ENCODE data around the gene ARGLU1. TPM values are rescaled to one million over a fixed set of nuclear protein-coding genes. Genes with fewer than 3 reads are reported as not detected.

ARGLU1 gene
- total and polyA plus RNA-seq, 8 donors = 16.6 to 321 (median 108) TPM

DNA sequence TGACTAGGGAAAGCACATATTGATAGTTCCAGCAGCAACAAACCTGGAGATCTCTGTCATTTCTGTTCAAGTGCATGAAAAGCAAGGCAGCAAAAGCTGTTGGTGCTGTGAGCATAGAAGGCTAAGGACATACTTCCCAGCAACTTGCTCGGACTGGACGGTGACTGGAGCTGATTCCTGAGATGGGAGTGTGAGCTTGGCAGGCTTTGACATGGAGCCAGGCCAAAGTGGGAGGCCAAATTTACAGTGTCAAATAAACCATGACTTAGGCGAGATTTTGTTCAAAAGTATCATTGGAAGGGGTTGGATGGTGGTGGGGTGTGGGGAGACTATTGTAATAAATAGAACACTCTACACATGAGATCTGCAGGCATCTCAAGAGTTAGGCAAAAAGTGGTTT is 5.9 kb upstream of the ARGLU1 start:
- H3K27ac ChIP-seq = peak overlapping the region in 4 of 5 donors; percentile 32 to 61 (median 58)
- TF ChIP-seq CTCF (IDR thresholded peaks at IDR 0.05) = no peak
- TF ChIP-seq POLR2AphosphoS5 (IDR thresholded peaks at IDR 0.05) = peak in 2 of 3 donors; percentile 30 to 32
- TF ChIP-seq POLR2A (IDR thresholded peaks at IDR 0.05) = no peak
- 13 to 30% (median 21%) methylated on average over 3 of the region's 3 CpGs for WGBS, 5 donors
- no peaks in the 10 kb centered on the region for H3K27me3 ChIP-seq
- intact Hi-C loops (cut with DNase I; ENCODE audit: low total_unique reads) = no loop called here
- no peak overlapping the region for H3K4me3 ChIP-seq
- H3K4me1 ChIP-seq = peaks cover 0 to 34% (median 14%) of the 10 kb centered on the region in 4 donors
- no peaks in the 10 kb centered on the region for H3K36me3 ChIP-seq
- peak; percentile 61 to 64 for DNase-seq
- H3K9me3 ChIP-seq = no peaks in the 10 kb centered on the region

DNA sequence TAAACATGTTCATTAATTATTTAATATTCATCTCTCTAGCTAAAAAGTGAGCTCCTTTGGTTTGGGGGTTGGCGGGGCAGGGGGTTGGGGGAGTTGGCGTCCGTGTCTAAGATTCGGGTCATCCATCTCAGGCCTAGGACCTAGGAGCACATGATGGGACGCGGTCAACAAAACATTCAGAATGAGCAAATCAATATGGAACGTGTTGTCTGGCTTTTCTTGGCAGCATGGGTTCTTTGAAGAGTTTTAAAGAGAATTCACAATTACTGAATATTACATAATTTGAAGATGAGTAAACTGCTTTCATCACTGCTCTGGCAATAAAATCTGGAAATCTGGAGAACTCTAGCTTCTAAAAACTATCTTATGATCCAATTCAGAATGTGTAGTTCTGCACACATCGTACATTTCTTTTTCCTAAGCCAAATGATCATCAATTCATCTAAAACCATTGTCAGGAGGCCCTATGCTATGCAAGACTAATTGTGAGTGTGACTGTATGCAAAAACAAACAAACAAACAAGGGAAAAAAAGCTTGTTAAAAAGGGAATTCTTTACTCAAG is 5.4 kb upstream of the ARGLU1 start:
- peaks cover 0 to 39% (median 16%) of the 10 kb centered on the region in 4 donors for H3K4me1 ChIP-seq
- no peaks in the 10 kb centered on the region for H3K9me3 ChIP-seq
- H3K36me3 ChIP-seq = no peaks in the 10 kb centered on the region
- peak in 1 of 2 donors; percentile 68 for DNase-seq
- TF ChIP-seq POLR2A (IDR thresholded peaks at IDR 0.05) (no peak), POLR2AphosphoS5 (IDR thresholded peaks at IDR 0.05) (no peak), CTCF (IDR thresholded peaks at IDR 0.05) (no peak), EP300 (IDR thresholded peaks at IDR 0.05) (no peak)
- 76 to 87% (median 77%) methylated on average over 8 of the region's 8 CpGs for WGBS, 5 donors
- peak overlapping the region in 4 of 5 donors; percentile 32 to 61 (median 58) for H3K27ac ChIP-seq
- H3K27me3 ChIP-seq = no peaks in the 10 kb centered on the region
- intact Hi-C loops (cut with DNase I; ENCODE audit: low total_unique reads) = no loop called here
- H3K4me3 ChIP-seq = no peak overlapping the region

DNA sequence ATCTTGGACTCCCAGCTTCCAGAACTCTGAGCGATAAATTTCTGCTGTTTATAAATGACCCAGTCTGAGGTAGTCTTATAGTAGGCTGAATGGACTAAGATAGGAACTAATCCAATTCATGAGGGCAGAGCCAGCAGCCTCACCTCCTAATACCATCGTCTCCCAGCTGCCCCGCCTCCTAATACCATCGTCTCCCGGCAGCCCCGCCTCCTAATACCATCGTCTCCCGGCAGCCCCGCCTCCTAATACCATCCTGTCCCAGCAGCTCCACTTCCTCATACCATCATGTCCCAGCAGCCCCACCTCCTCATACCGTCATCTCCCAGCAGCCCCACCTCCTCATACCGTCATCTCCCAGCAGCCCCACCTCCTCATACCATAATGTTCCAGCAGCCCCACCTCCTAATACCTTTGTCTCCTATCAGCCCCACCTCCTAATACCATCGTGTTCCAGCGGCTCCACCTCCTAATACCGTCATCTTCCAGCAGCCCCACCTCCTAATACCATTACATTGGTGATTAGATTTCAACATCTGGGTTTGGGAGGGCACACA is 2.4 kb upstream of the ARGLU1 start:
- intact Hi-C loops (cut with DNase I; ENCODE audit: low total_unique reads) = no loop called here
- DNase-seq = peak; percentile 80 to 89
- Histone ChIP-seq H3K4me3 (no peak overlapping the region), H3K9me3 (no peaks in the 10 kb centered on the region), H3K27ac (peak overlapping the region in 4 of 5 donors; percentile 35 to 71 (median 66)), H3K27me3 (no peaks in the 10 kb centered on the region), H3K4me1 (peaks cover 0 to 45% (median 33%) of the 10 kb centered on the region in 4 donors), H3K36me3 (no peaks in the 10 kb centered on the region)
- WGBS, 5 donors = 31 to 48% (median 37%) methylated on average over 13 to 14 of the region's 14 CpGs
- TF ChIP-seq POLR2AphosphoS5 (IDR thresholded peaks at IDR 0.05) (no peak), CTCF (IDR thresholded peaks at IDR 0.05) (no peak), EP300 (IDR thresholded peaks at IDR 0.05) (no peak), POLR2A (IDR thresholded peaks at IDR 0.05) (no peak)

- intact Hi-C loops (cut with DNase I; ENCODE audit: low total_unique reads) = no loop called here
- Histone ChIP-seq H3K9me3 (no peaks in the 10 kb centered on the region), H3K27me3 (no peaks in the 10 kb centered on the region), H3K27ac (peak overlapping the region in 4 of 5 donors; percentile 35 to 71 (median 66)), H3K4me1 (peaks cover 9 to 55% (median 42%) of the 10 kb centered on the region in 4 donors), H3K4me3 (no peak overlapping the region), H3K36me3 (no peaks in the 10 kb centered on the region)
- WGBS, 5 donors = 56 to 61% (median 59%) methylated on average over 3 of the region's 3 CpGs
- no peak for DNase-seq
- TF ChIP-seq EP300 (IDR thresholded peaks at IDR 0.05) (no peak), POLR2AphosphoS5 (IDR thresholded peaks at IDR 0.05) (no peak), CTCF (IDR thresholded peaks at IDR 0.05) (no peak), POLR2A (IDR thresholded peaks at IDR 0.05) (no peak)
Observed at GRCh38 chr13:106569233-106570095, 1.5 kb upstream of the ARGLU1 start.

Measured in stomach (tissue), 9 donors.